HG03196 (cell line): ENCODE results near the gene ZBTB7A.

Experiments used
- ATAC-seq: cut with Tn5 transposase; IDR thresholded peaks from one replicate; pipeline ENCODE4 v1.9.1; 2021; ENCODE audit not compliant: unreplicated experiment

Gene ZBTB7A

DNA sequence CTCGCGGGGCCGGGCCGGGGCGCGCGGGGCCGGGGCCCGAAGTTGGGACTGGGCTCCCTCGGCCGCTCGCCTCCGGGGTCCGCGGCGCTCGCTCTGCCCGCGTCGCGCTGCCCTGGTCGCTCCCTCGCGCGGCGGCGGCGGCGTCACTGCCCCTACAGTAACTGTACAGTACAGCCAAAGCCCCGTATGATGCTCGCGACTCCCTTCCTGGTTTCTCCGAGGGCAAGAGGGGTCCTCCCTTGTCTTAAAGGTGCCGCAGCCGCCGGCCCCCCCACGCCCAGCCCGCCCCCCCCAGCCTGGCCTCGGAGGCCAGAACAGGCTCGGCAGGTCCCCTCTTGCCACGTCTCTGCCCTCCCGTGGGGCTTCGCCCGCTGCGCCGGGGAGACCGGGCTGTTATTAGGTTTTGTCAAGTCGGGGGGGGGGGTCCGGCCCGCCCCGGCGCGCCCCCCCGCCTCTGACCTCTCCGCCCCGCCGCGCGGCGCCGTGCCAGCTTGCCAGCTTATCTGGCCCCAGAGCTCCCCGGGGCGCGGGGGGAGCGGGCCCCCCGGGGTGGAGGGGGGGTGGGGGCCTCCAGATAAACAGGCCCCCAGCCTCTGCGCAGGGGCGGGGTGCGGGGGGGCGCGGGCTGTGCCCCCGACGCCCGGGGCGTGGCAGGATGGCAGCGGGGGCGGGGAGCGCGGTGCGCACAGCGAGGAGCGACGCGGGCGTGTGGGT, at the start of gene ZBTB7A:
Gene ZBTB7A, minus strand, starts transcription at position 218 of the 714 bp plus-strand sequence. CDS start 11,667 bp downstream, outside the sequence.
- no peak for ATAC-seq

DNA sequence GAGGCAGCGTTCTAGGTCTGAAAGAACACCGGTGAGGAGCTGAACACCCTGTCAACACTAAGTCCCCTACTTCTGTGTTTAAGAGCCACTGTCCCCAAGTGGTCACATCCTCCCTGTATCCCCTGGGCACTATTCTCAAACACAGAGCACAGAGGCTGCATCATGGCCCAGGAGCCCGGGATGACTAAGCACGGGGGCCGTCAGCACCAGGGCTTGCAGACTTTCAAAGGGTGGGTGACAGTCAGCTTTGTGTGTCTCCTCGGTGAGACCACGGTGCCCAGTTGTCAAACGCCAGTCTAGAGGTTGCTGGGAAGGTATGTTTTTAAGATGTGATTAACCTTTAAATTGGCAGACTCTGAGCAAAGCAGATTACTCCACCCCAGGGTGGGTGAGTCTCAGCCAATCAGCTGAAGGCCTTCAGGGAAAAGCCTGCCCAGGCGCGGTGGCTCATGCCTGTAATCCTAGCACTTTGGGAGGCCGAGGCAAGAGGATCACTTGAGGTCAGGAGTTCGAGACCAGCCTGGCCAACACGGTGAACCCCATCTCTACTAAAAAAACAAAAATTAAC, 49.2 kb upstream of the ZBTB7A start:
- ATAC-seq: no peak

DNA sequence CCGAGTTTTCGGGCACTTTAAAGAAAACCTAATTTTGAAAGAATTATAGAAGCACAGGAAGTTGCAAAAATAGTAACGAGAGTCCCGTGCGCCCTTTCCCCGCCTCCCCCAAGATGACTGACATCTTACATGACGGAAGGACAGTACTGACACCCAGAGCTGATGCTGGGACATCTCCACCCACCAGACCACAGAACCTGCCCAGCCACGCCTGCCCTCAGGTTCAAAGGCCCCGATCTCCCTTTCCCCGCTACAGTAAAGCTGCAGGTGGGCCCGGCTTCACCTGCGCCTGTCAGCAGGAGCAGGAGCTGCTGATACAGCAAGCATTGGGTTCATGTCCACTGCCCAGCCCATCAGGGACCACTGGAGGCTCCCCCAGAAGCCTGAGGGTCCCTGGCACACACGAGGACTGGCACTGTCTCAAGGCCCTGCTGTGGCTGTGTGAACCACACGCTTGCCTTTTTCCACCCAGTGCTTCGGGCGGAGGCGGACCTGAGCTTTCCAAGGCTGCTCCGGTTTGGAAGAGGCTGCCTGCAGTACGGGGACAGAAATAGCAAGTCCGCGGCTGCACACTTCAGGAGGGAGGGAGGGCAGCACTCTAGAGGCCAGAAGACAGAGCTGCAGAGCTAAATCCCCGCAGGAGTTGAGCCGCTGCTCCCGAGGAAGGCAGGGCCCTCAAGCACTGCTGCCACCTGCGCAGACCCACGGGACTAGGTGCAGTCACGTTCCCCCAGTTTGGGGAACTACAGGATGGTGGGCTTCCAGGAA, 48.5 kb upstream of the ZBTB7A start:
- peak; percentile 51 for ATAC-seq

- no peak for ATAC-seq
These were observed 47.5 kb upstream of the ZBTB7A start for GRCh38 chr19:4114181-4114580.

GRCh38 chr19:4113398-4114088, 46.8 kb upstream of the ZBTB7A start:
- no peak for ATAC-seq

DNA sequence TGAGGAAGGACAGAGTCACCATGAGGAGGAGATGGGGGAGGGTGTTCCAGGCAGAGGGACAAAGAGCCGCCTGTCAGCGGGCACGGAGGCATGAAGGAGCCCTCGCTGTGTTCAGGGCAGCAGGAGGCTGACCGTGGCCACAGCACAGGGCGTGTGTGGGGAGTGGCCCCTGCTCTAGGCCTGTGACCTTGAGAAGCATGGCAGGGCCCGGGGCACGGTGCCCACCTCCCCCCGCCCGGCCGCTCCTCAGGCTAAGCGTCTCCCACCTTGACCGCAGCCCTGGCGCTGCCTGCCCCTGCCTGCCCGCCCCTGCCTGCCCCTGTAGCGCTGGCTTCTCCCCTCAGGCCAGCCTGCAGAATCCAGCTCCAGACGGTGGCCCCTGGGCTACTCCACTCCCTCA, 45.7 kb upstream of the ZBTB7A start:
- no peak for ATAC-seq

DNA sequence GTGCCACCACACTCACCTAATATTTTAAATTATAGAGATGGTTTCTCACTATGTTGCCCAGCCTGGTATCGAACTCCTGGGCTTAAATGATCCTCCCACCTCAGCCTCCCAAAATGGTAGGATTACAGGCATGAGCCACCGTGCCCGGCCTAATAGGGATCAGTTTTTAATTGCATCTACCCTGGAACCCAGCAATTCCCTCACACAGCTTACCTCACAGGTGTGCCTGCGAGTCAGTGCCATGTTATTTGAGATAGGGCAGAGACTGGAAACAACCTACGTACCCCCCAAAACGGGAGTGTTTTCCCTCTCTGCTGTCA, 42.9 kb upstream of the ZBTB7A start:
- ATAC-seq: no peak

DNA sequence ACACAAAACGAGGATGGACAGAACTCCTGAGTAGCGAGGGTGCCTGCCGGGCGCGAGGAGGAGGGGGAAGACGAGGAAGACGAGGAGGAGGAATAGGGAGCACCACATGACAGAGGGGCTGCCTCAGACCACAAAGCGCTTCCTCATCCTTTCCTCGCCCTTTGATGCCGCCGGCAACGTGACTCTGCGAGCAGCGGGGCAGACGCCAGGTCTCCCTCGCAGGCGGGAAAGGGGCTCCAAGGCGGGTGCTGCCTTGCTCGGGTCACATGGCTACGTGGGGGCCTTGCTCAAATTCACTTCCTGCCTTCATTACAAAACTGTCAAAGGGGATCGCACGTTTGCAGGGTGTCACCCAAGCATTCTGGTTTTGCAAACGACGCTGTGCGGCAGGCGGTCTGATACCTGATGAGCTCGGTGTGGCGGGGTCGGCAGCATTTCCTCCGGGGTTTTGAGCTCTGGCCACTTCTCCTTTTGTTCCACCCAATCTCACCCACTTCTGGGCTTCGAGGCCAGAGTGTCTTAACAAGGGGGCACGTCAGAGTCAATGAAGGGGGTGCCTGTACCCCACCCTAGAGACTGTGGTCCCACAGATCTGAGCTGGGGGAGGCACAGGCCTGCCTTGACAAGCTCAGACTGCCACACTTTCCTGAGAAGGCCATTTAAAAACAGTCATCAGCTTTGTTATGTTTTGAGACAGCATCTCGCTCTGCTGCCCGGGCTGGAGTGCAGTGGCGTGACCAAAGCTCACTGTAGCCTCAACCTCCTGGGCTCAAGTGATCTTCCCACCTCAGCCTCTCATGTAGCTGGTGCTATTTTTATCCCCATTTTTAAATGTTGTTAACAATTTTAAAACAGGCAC, 42.3 kb upstream of the ZBTB7A start:
- peak; percentile 49 for ATAC-seq

- ATAC-seq: no peak
These were observed 36.4 kb upstream of the ZBTB7A start for GRCh38 chr19:4103080-4103433.

DNA sequence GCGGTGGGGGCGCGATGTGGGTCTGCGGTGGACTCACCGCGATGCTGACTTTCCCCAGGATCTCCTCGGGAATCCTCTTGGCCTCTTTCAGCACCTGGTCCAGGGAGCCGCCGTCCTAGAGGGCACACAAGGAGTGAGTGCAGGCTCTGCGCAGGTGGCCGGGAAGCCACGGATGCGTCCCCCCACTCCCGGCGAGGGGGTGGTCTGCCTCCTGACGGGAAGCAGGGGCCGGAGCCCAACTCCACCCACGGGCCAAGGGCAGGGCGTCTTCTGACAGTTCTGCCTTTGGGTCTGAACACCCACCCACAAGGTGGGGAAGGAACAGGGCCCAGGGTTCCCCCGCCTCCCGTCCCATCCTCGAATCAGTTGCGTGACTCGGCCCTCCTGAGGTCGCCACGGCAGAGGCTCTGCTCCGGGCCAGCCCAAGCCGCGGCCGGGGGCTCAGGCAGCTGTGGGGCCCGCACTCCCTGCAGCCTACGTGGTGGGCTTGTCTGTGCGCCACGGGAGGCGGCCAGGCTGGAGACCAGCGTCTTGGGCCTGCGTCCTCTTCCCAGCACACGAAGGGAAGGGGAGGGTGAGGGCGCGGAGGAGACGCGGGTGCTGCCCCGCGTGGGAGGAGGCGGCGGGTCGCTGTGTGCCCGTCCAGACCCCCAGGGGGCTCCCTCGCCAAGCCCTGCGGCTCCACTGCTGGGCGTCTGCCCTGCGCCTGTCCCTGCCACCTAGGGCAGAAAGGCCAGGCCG, 35.8 kb upstream of the ZBTB7A start:
- no peak for ATAC-seq

GRCh38 chr19:4101496-4101770, 34.7 kb upstream of the ZBTB7A start:
- ATAC-seq: no peak

DNA sequence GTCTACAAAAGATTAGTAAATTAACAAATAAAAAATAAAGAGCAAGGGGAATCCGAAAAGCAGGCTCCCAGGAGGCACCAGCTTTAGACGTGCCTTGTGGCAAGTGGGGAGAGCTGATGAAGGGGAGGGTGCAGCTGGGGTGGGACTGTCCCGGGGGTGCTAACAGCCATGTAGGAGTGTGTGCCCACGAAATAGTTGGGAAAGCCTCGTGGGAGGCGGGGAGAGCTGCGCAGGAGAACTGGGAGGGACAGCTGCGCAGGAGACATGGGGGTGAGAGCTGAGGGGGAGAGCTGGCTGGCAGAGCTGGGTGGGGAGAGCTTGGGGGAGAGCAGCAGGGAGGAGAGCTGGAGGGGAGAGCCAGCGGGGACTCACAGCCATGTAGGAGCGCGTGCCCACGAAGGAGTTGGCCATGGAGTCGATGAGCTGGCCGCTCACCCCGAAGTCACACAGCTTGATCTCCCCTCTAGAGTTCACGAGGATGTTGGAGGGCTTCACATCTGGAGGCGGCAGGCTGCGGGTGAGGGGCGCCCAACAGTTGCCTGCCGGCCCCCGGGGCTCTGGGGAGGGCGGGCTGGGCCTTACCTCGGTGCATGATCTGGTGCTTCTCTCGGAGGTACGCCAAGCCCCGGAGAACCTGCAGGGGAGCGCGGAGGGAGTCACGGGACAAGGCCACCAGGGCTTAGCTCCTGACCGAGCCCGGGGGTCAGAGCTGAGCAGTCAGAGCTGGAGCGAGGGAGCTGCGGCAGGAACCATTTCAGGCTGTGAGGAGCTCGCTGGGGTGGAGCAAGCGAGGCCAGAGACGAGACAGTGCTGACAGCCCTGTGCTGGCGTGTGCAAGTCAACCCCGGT, 34.2 kb upstream of the ZBTB7A start:
- ATAC-seq: no peak

DNA sequence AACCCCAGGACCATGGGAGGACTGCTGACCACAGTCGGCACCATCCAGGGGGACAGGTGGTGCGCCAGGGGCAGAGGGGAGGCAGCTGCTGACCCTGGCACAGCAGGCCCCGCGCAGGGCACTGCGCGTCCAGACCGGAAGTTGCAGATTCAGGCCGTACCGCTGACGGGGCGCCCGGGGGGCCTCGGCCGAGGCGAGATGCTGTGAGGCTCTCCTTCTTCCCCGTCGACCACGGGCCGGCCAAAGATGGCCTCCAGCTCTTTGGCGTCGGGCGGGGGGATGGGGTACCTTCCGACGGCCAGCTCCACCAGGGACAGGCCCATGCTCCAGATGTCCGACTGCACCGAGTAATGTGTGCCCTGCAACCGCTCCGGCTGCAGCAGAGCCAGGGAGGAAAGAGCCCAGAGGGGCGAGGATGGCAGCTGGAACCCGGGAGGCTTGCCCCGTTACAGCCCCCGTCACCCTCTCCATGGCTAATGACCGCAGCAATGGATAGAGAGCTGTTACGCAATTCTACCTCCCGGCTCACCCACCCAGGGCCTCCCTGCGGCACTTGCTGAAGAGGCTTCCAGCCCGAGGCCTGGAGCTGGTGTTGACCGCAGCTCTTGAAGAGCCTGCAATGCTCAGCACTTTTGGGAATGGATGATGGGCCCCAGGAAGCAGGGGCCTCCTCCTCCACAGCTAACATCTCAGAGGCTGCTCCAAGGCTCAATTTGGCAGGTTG, 32.5 kb upstream of the ZBTB7A start:
- no peak for ATAC-seq

DNA sequence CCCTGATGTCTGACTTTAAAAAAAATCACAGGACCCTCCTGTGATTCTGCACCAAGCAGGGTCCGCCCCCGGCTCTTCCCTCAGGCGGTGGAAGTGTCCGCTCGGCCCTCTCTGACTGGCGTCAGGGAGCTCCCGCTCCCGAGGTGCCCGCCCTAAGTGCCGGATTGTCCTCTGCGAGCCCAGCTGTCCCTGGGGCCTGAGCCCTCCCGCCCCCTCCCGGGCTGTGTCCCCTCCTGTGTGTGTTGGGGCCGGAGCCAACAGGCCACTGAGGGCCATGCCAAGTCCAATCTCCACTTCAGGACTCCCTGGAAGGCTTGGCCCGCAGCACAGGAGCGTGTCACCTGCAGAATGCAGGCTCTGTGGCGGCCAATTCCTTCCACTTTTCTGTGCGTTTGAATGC, 31.8 kb upstream of the ZBTB7A start:
- no peak for ATAC-seq

DNA sequence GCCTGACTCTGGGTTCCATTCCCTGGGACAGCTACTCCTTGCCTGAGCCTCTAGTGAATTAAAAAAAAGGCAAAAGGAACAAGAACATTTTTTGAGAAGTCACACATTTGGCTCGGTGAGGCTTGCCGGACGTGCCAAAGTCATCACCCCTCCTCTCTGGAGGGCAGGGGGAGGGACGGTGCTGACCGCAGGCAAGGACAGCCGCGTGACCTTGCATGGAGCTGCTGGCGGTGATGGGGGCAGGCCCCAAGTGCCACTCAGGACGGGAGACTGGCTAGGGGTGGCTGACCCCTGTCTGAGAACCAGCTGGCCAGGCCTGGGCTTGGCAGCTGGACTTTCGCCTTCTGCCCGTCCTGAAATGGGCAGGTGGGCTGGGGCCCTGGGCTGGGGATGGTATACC, 30.8 kb upstream of the ZBTB7A start:
- no peak for ATAC-seq

GRCh38 chr19:4096049-4096892, 29.6 kb upstream of the ZBTB7A start:
- ATAC-seq: no peak

DNA sequence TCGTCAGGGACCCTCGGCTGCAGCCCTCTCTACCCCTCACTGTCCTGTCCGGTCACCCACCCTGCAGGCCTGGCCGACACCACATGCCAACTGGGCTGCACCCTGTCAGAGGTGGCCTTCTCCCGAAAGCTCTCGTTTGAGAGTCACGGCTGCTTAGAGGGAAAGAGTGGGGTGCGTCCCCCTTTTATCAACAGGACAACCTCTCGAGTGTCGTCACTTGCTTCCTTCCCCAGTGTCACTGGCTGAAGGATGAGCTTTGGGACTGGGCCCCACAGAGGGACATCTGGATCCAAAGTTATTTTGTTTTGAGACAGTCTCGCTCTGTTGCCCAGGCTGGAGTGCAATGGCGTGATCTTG, 28.8 kb upstream of the ZBTB7A start:
- ATAC-seq: no peak
